ENCODE data around the gene WIZ.

- TF ChIP-seq YY1 (IDR thresholded peaks at IDR 0.05; ENCODE audit: borderline replicate concordance in 1 of 3, control insufficient read depth in 1 of 3, extremely low read depth in 1 of 3, insufficient read depth in 3 of 3, insufficient read length in 1 of 3, insufficient replicate concordance in 2 of 3, low read depth in 1 of 3, low read length in 2 of 3) = no peak
- no peak for TF ChIP-seq SRF (CRISPR knock-in tag; IDR thresholded peaks at IDR 0.05)
- TF ChIP-seq BRF2 (IDR thresholded peaks at IDR 0.05; ENCODE audit: borderline replicate concordance, insufficient read depth, insufficient read length) = no peak
- no peak; a peak in 1 of 6 replicates for TF ChIP-seq CTCF (IDR thresholded peaks at IDR 0.05 in 2 of 3, conservative IDR thresholded peaks at IDR 0.05 in 1 of 3; ENCODE audit: insufficient read depth in 2 of 3, low read depth in 1 of 3, low read length in 3 of 3)
- TF ChIP-seq ZHX1 (conservative IDR thresholded peaks at IDR 0.05; ENCODE audit: low read length) = no peak
Observed at GRCh38 chr19:15378534-15379082, 71.1 kb downstream of the WIZ start.

Data from K562 (cell line).